ENCODE results near the gene KRT37. TPM values are rescaled to one million over a fixed set of nuclear protein-coding genes. Genes with fewer than 3 reads are reported as not detected.
"Not testable (repeated sequence)": the region's sequence is repeated elsewhere in the genome, so short reads cannot be mapped to it uniquely, and the experiment has no call there.

Gene KRT37
- polyA plus RNA-seq, 5 donors: not detected

- no peak for DNase-seq
Measured at GRCh38 chr17:41437254-41437653, 12.9 kb upstream of the KRT37 start.

GRCh38 chr17:41434415-41434814 lies 10.0 kb upstream of the KRT37 start:
- no peak for DNase-seq

GRCh38 chr17:41434005-41434404 lies 9.6 kb upstream of the KRT37 start:
- DNase-seq: no peak

- DNase-seq: no peak
Measured at GRCh38 chr17:41433586-41433985, 9.2 kb upstream of the KRT37 start.

GRCh38 chr17:41430376-41430775 lies 6.0 kb upstream of the KRT37 start:
- not testable (repeated sequence) for DNase-seq

- no peak for DNase-seq
Measured at GRCh38 chr17:41429667-41430066, 5.3 kb upstream of the KRT37 start.

- no peak for DNase-seq
Measured at GRCh38 chr17:41428591-41429291, 4.4 kb upstream of the KRT37 start.

- DNase-seq: not testable (repeated sequence)
Measured at GRCh38 chr17:41422586-41422985, 1.8 kb downstream of the KRT37 start.

- DNase-seq: no peak
Measured at GRCh38 chr17:41421617-41422016, 2.8 kb downstream of the KRT37 start.

GRCh38 chr17:41421116-41421515 lies 3.3 kb downstream of the KRT37 start:
- no peak for DNase-seq

GRCh38 chr17:41420134-41420533 lies 4.3 kb downstream of the KRT37 start:
- no peak for DNase-seq

- DNase-seq: no peak
Measured at GRCh38 chr17:41419716-41420115, 4.7 kb downstream of the KRT37 start.

GRCh38 chr17:41418116-41418860 lies 6.1 kb downstream of the KRT37 start:
- no peak for DNase-seq

- DNase-seq: no peak
Measured at GRCh38 chr17:41417576-41418015, 6.8 kb downstream of the KRT37 start.

- no peak for DNase-seq
Measured at GRCh38 chr17:41417127-41417526, 7.3 kb downstream of the KRT37 start.

- no peak for DNase-seq
Measured at GRCh38 chr17:41416479-41416878, 7.9 kb downstream of the KRT37 start.

- no peak for DNase-seq
Measured at GRCh38 chr17:41415833-41416335, 8.5 kb downstream of the KRT37 start.

- DNase-seq: no peak
Measured at GRCh38 chr17:41415411-41415810, 9.0 kb downstream of the KRT37 start.

- DNase-seq: no peak
Measured at GRCh38 chr17:41413982-41414381, 10.4 kb downstream of the KRT37 start.

GRCh38 chr17:41413353-41413957 lies 10.9 kb downstream of the KRT37 start:
- peak; percentile 14 to 26 for DNase-seq

GRCh38 chr17:41411072-41411840 lies 13.1 kb downstream of the KRT37 start:
- DNase-seq: no peak

- no peak for DNase-seq
Measured at GRCh38 chr17:41407226-41407625, 17.2 kb downstream of the KRT37 start.
